ENCODE results near the gene RGS8. TPM values are rescaled to one million over a fixed set of nuclear protein-coding genes. Genes with fewer than 3 reads are reported as not detected.

Gene RGS8
- total and polyA plus RNA-seq, 10 of the 15 experiments (the other 5 are each of a cell fraction or from before 2014, with no cell fraction given), result 0.03 to 0.62 (median 0.33) TPM

GRCh38 chr1:182681568-182681912 lies 2.8 kb downstream of the RGS8 start:
- BruUV-seq (replicated peaks), result no TSS peak
- ATAC-seq (no peak), DNase-seq (ENCODE audit: low read depth, low spot score) (no peak), FAIRE-seq (no peak)
- Histone ChIP-seq H3K27me3 (replicated peaks in 1 of 2; ENCODE audit: control insufficient read depth in 2 of 2, insufficient read depth in 2 of 2, low read length in 1 of 2) (no peaks in the 10 kb centered on the region; a peak in 1 of 4 replicates), H3K79me2 (ENCODE audit: control insufficient read depth, insufficient read depth, low read length) (no peaks in the 10 kb centered on the region), H3K9me3 (replicated peaks; ENCODE audit: control insufficient read depth, insufficient read depth, low read length) (no peaks in the 10 kb centered on the region), H3K36me3 (ENCODE audit: control insufficient read depth in 2 of 2, insufficient read depth in 2 of 2, low read length in 1 of 2) (no peaks in the 10 kb centered on the region), H3K4me3 (no peak overlapping the region), H4K20me1 (ENCODE audit: control insufficient read depth, insufficient read depth) (no peaks in the 10 kb centered on the region), H2AFZ (ENCODE audit: control insufficient read depth, low read depth, low read length) (no peak overlapping the region), H3K27ac (ENCODE audit: control insufficient read depth, insufficient read depth) (no peak overlapping the region), H3K4me2 (ENCODE audit: control insufficient read depth, insufficient read depth) (no peak overlapping the region), H3K4me1 (ENCODE audit: control insufficient read depth, insufficient read depth, low read length) (peaks cover 29% of the 10 kb centered on the region; the same call in 1 of the 2 replicates), H3K9ac (ENCODE audit: control insufficient read depth, insufficient read depth, low read length) (no peak overlapping the region)
- ChIA-PET POLR2A (interaction anchor here (0.7 to 1.8 kb wide), 5 partner anchors 9 to 67 kb away, joined by 3 to 5 read pairs (median 4); no protein-coding TSS in a partner anchor), RAD21 (ENCODE audit: unreplicated experiment) (interaction anchor here (0.9 to 6.3 kb wide), 10 partner anchors 10 to 101 kb away, joined by 3 to 65 read pairs (median 4); partner anchors contain the start of gene RGS16), SMC1A (ENCODE audit: uncharacterized antibody, unreplicated experiment) (interaction anchor here (0.7 to 7.8 kb wide), 14 partner anchors 9 to 106 kb away, joined by 3 to 58 read pairs (median 10); no protein-coding TSS in a partner anchor), CTCF (interaction anchor here (0.6 to 4.3 kb wide), 8 partner anchors 9 to 102 kb away, joined by 3 to 33 read pairs (median 6); no protein-coding TSS in a partner anchor)
- intact Hi-C loops (cut with micrococcal nuclease; ENCODE audit: unreplicated experiment), result no loop called here
- in situ Hi-C loops (cut with MboI), result no loop called here
- WGBS (ENCODE audit: insufficient coverage, insufficient replicate concordance, low lambda C conversion rate, missing lambda C conversion rate), result 42% methylated on average over 8 of the region's 8 CpGs
- TF ChIP-seq ZNF687 (IDR thresholded peaks at IDR 0.05), result 0 out of 2 replicates have a peak, but pooled peaks have one; percentile 38
- peak in 1 of 2 experiments; percentile 19; a peak in 1 of 4 replicates for TF ChIP-seq BHLHE40 (IDR thresholded peaks at IDR 0.05; ENCODE audit: borderline replicate concordance in 1 of 2, low read depth in 2 of 2, low read length in 1 of 2)
- no peak for TF ChIP-seq ZNF24 (IDR thresholded peaks at IDR 0.05)
- no peak for TF ChIP-seq HDAC2 (IDR thresholded peaks at IDR 0.05)
- no peak for TF ChIP-seq EP300 (IDR thresholded peaks at IDR 0.05; ENCODE audit: borderline replicate concordance in 1 of 2, control insufficient read depth in 1 of 2, low read depth in 2 of 2, low read length in 2 of 2)
- TF ChIP-seq IKZF2 (IDR thresholded peaks at IDR 0.05), result no peak
- no peak for TF ChIP-seq MYC (IDR thresholded peaks at IDR 0.05; ENCODE audit: insufficient read depth, insufficient read length, insufficient replicate concordance, low read length, severe bottlenecking)
- TF ChIP-seq RBBP5 (conservative IDR thresholded peaks at IDR 0.05), result no peak
- no peak for TF ChIP-seq HCFC1 (IDR thresholded peaks at IDR 0.05; ENCODE audit: low read length)
- no peak for TF ChIP-seq ZBTB33 (IDR thresholded peaks at IDR 0.05)
- no peak for TF ChIP-seq IRF4 (IDR thresholded peaks at IDR 0.05; ENCODE audit: low read depth, low read length)
- no peak for TF ChIP-seq CHD1 (IDR thresholded peaks at IDR 0.05; ENCODE audit: low read depth, low read length)
- TF ChIP-seq ESRRA (IDR thresholded peaks at IDR 0.05; ENCODE audit: low read length), result no peak
- 0 out of 2 replicates have a peak, but pooled peaks have one; percentile 2 for TF ChIP-seq SPI1 (IDR thresholded peaks at IDR 0.05; ENCODE audit: borderline replicate concordance, insufficient read depth, low read depth, low read length)

All from GM12878 (cell line).